ENCODE results near the gene KREMEN2.

GRCh38 chr16:2955438-2955778 is 8.7 kb upstream of the KREMEN2 start:
- TF ChIP-seq CTCF (conservative IDR thresholded peaks at IDR 0.05), result no peak
- TF ChIP-seq EZH2 (IDR thresholded peaks at IDR 0.05; ENCODE audit: low read depth), result no peak

Measured in PC-9 (cell line).